Right cardiac atrium (tissue), 5 donors: ENCODE data around the gene COX5B. TPM values are rescaled to one million over a fixed set of nuclear protein-coding genes. Genes with fewer than 3 reads are reported as not detected.
A peak's percentile ranks its signal among the peaks of the same experiment; 100 is the strongest.
"Not testable (repeated sequence)": the region's sequence is repeated elsewhere in the genome, so short reads cannot be mapped to it uniquely, and the experiment has no call there.

Experiments
- ATAC-seq, 2 donors: fragments of 200-7000 bp; cut with Tn5 transposase; one replicate each; pipeline versions ENCODE4 v1.8.0 to v1.9.1; 2020; ENCODE audit warnings: moderate library complexity in 2 of 2, mild to moderate bottlenecking in 1 of 2
- DNase-seq, 3 donors: peaks; one replicate each; pipeline ENCODE4 v3.0.0-alpha.2; 2020
- H3K27ac ChIP-seq: one replicate; pipeline ENCODE4 v1.5.1; 2013; ENCODE audit warnings: mild to moderate bottlenecking, low read length, control low read depth, moderate library complexity
- H3K27me3 ChIP-seq: one replicate; pipeline ENCODE4 v1.6.1; 2013; ENCODE audit not compliant: control insufficient read depth, insufficient read depth
- H3K4me1 ChIP-seq: one replicate; pipeline ENCODE4 v1.6.1; 2013; ENCODE audit warnings: low read length; ENCODE audit not compliant: control insufficient read depth, insufficient read depth
- H3K4me3 ChIP-seq: one replicate; pipeline ENCODE4 v1.5.1; 2013; ENCODE audit warnings: low read length, control low read depth
- H3K9me3 ChIP-seq: one replicate; pipeline ENCODE4 v1.6.1; 2013; ENCODE audit warnings: low read length; ENCODE audit not compliant: control insufficient read depth
- WGBS: extraction: QIAGEN DNeasy Blood & Tissue Kit; methylation state at CpG from one replicate; pipeline ENCODE4 v1.1.7; 2013; 5-methylcytosine and 5-hydroxymethylcytosine counted together
- intact Hi-C, 4 donors: fragments of 100-400 bp; cut with DNase I; formaldehyde crosslinking; loops; one replicate each; pipeline versions ENCODE4 v1.11.0 to v1.14.0; 2022 to 2023
- polyA plus RNA-seq: library from polyadenylated mRNA; stranded (reverse); fragments of 200-250 nt; gene quantifications from one replicate; pipeline ENCODE4 v1.2.3, GENCODE V29; 2013
- total RNA-seq, 4 donors: library from RNA; stranded (reverse); fragmentation: NEBNext Ultra II Directional; extraction: Animal tissue kit (Norgen Biotek cat#: 25700); gene quantifications; one replicate each; pipeline ENCODE4 v1.2.1, GENCODE V29; 2021
- donor health status: healthy with polysubstance abuse.
- donor health status: DM: no; HTN: yes; CAD: no.
- donor health status: DM: no; HTN: no; CAD: no.
- donor health status: DM: no; HTN: yes; CAD: no; lungs with severe emphysema.
- donor health status: DM: yes; HTN: yes; CAD: no.

The COX5B gene
- total and polyA plus RNA-seq, 5 donors, result 893 to 2,498 (median 1,041) TPM

- no peaks in the 10 kb centered on the region for H3K9me3 ChIP-seq
- 31% methylated on average over 12 of the region's 12 CpGs for WGBS
- intact Hi-C loops, result loop anchor here in 2 of 4 donors (2.0 kb wide), 1 partner anchor 16 kb away; the partner anchor contains the start of gene COX5B (in 2 of the 2)
Measured at GRCh38 chr2:97662386-97662894, 16.6 kb downstream of the COX5B start.

GRCh38 chr2:97662895-97663625, 17.2 kb downstream of the COX5B start:
- Histone ChIP-seq H3K27me3 (no peaks in the 10 kb centered on the region), H3K4me3 (peak overlapping the region; percentile 90), H3K9me3 (no peaks in the 10 kb centered on the region), H3K27ac (peak overlapping the region; percentile 96), H3K4me1 (peaks cover 3% of the 10 kb centered on the region)
- intact Hi-C loops, result loop anchor here in 2 of 4 donors (2.0 kb wide), 1 partner anchor 16 kb away; the partner anchor contains the start of gene COX5B (in 2 of the 2)
- DNase-seq, result peak; percentile 79 to 91 (median 89)
- ATAC-seq, result peak; percentile 53 to 55
- WGBS, result 1% methylated on average over 24 of the region's 24 CpGs

More at GRCh38 chr2:97662386-97662894, 16.6 kb downstream of the COX5B start:
- ATAC-seq, result no peak
- H3K4me1 ChIP-seq, result peaks cover 3% of the 10 kb centered on the region
- no peaks in the 10 kb centered on the region for H3K27me3 ChIP-seq
- peak overlapping the region; percentile 96 for H3K27ac ChIP-seq
- peak overlapping the region; percentile 90 for H3K4me3 ChIP-seq
- no peak for DNase-seq

- Histone ChIP-seq H3K4me3 (peak overlapping the region; percentile 90), H3K9me3 (no peaks in the 10 kb centered on the region), H3K4me1 (peaks cover 3% of the 10 kb centered on the region), H3K27me3 (no peaks in the 10 kb centered on the region), H3K27ac (peak overlapping the region; percentile 96)
- under 1% methylated on average over 46 of the region's 46 CpGs for WGBS
- no peak for ATAC-seq
- no peak for DNase-seq
- intact Hi-C loops, result loop anchor here in 2 of 4 donors (2.0 kb wide), 1 partner anchor 17 kb away; the partner anchor contains the start of gene COX5B (in 2 of the 2)
Measured at GRCh38 chr2:97663626-97663961, 17.7 kb downstream of the COX5B start.

- peak; percentile 96 for ATAC-seq
- peak; percentile 97 to 99 (median 99) for DNase-seq
- WGBS, result under 1% methylated on average over 60 of the region's 60 CpGs
- intact Hi-C loops, result loop anchor here in 2 of 4 donors (2.0 kb wide), 1 partner anchor 17 kb away; the partner anchor contains the start of gene COX5B (in 2 of the 2)
- Histone ChIP-seq H3K27ac (peak within 1 kb of the TSS; percentile 97), H3K4me3 (peak within 1 kb of the TSS; percentile 90), H3K27me3 (no peaks in the 10 kb centered on the region), H3K9me3 (no peaks in the 10 kb centered on the region), H3K4me1 (peaks cover 3% of the 10 kb centered on the region)
Measured at GRCh38 chr2:97663962-97664635, 18.2 kb downstream of the COX5B start, which contains the start of gene ACTR1B. TSS of gene ACTR1B (minus strand) at chr2:97664044. CDS start at chr2:97663890, 154 bp downstream.

GRCh38 chr2:97664636-97664970, 18.7 kb downstream of the COX5B start:
- peak overlapping the region; percentile 97 for H3K27ac ChIP-seq
- peak overlapping the region; percentile 90 for H3K4me3 ChIP-seq
- peaks cover 3% of the 10 kb centered on the region for H3K4me1 ChIP-seq
- no peaks in the 10 kb centered on the region for H3K27me3 ChIP-seq
- H3K9me3 ChIP-seq, result no peaks in the 10 kb centered on the region
- intact Hi-C loops, result no loop called here
- no peak for ATAC-seq
- WGBS, result 5% methylated on average over 21 of the region's 21 CpGs
- peak in 2 of 3 donors; percentile 37 to 61 for DNase-seq

- DNase-seq (no peak), ATAC-seq (no peak)
- Histone ChIP-seq H3K4me3 (no peak within 1 kb of the TSS), H3K27ac (no peak within 1 kb of the TSS), H3K4me1 (no peaks in the 10 kb centered on the region), H3K27me3 (no peaks in the 10 kb centered on the region), H3K9me3 (no peaks in the 10 kb centered on the region)
- intact Hi-C loops, result no loop called here
- WGBS, result 91% methylated on average over 6 of the region's 6 CpGs
Measured at GRCh38 chr2:97669448-97669847, 23.6 kb downstream of the COX5B start, which contains the start of gene C2orf92. TSS of gene C2orf92 (plus strand) at chr2:97669713. CDS start at chr2:97669789, 76 bp downstream.

GRCh38 chr2:97670471-97670870, 24.6 kb downstream of the COX5B start:
- H3K4me1 ChIP-seq, result no peaks in the 10 kb centered on the region
- WGBS, result 100% methylated on average over 1 of the region's 1 CpG
- no peak overlapping the region for H3K27ac ChIP-seq
- no peak overlapping the region for H3K4me3 ChIP-seq
- H3K27me3 ChIP-seq, result no peaks in the 10 kb centered on the region
- DNase-seq, result no peak
- ATAC-seq, result no peak
- intact Hi-C loops, result no loop called here
- H3K9me3 ChIP-seq, result no peaks in the 10 kb centered on the region

GRCh38 chr2:97671526-97671925, 25.7 kb downstream of the COX5B start:
- H3K27me3 ChIP-seq, result no peaks in the 10 kb centered on the region
- no peaks in the 10 kb centered on the region for H3K9me3 ChIP-seq
- no peak overlapping the region for H3K4me3 ChIP-seq
- ATAC-seq, result no peak
- 96% methylated on average over 7 of the region's 7 CpGs for WGBS
- no peak for DNase-seq
- no peak overlapping the region for H3K27ac ChIP-seq
- no peaks in the 10 kb centered on the region for H3K4me1 ChIP-seq
- intact Hi-C loops, result no loop called here

- H3K27me3 ChIP-seq, intact Hi-C loops, ATAC-seq, H3K4me3 ChIP-seq, DNase-seq, H3K9me3 ChIP-seq, H3K27ac ChIP-seq, H3K4me1 ChIP-seq: not testable (repeated sequence)
- 97% methylated on average over 6 of the region's 6 CpGs for WGBS
Measured at GRCh38 chr2:97672606-97673140, 26.8 kb downstream of the COX5B start.

- 86% methylated on average over 9 of the region's 9 CpGs for WGBS
- Histone ChIP-seq H3K4me1 (no peaks in the 10 kb centered on the region), H3K4me3 (no peak overlapping the region), H3K9me3 (no peaks in the 10 kb centered on the region), H3K27ac (no peak overlapping the region), H3K27me3 (no peaks in the 10 kb centered on the region)
- no peak for DNase-seq
- ATAC-seq, result no peak
- intact Hi-C loops, result no loop called here
Measured at GRCh38 chr2:97673182-97673914, 27.5 kb downstream of the COX5B start.
